AG04449 (cell line): ENCODE results near the gene TNRC6B.

ENCODE experiments used
- CTCF ChIA-PET: fragments of 350-600 bp; formaldehyde crosslinking; extraction: SDS; loops from one replicate; lab custom pipeline; 2021; ENCODE audit warnings: antibody characterized with exemption; lab: Yijun Ruan, JAX
- POLR2A ChIA-PET: fragments of 400-600, 350-600 bp; formaldehyde crosslinking; extraction: SDS; loops from one replicate; lab custom pipeline; 2020; ENCODE audit warnings: antibody characterized with exemption, inconsistent platforms; lab: Yijun Ruan, JAX
- DNase-seq: peaks from one replicate; pipeline ENCODE4 v3.0.0-alpha.2; 2010; ENCODE audit warnings: low read depth, low spot score
- H3K4me3 ChIP-seq: 2 replicates; pipeline ENCODE4 v1.5.1; 2011; ENCODE audit warnings: low read depth, mild to moderate bottlenecking, control low read depth, low read length
- CTCF ChIP-seq: IDR thresholded peaks from one replicate; pipeline ENCODE4 v1.5.1; 2011; ENCODE audit warnings: mild to moderate bottlenecking, moderate library complexity, low read length, control low read depth, inconsistent platforms; ENCODE audit not compliant: insufficient read depth; ENCODE audit errors: missing control alignments

TNRC6B gene

GRCh38 chr22:40361100-40361499 lies 183.4 kb downstream of the TNRC6B start:
- DNase-seq: no peak
- CTCF ChIA-PET: interaction anchor here (1.7 to 7.5 kb wide), 2 partner anchors 9 to 13 kb away, joined by 6 to 45 read pairs; no protein-coding TSS in a partner anchor
- POLR2A ChIA-PET: no interaction called here
- H3K4me3 ChIP-seq: no peak overlapping the region
- no peak for TF ChIP-seq CTCF

- TF ChIP-seq CTCF: no peak
Measured at GRCh38 chr22:40363059-40363458, 185.3 kb downstream of the TNRC6B start.

GRCh38 chr22:40364431-40364830 lies 186.7 kb downstream of the TNRC6B start:
- no peak for DNase-seq
- POLR2A ChIA-PET: interaction anchor here (0.6 kb wide), 1 partner anchor 1050 kb away, joined by 3 read pairs; no protein-coding TSS in a partner anchor
- no peak overlapping the region for H3K4me3 ChIP-seq
- CTCF ChIA-PET: interaction anchor here (7.5 kb wide), 1 partner anchor 16 kb away, joined by 45 read pairs; no protein-coding TSS in a partner anchor
- TF ChIP-seq CTCF: no peak

More at GRCh38 chr22:40363059-40363458, 185.3 kb downstream of the TNRC6B start:
- no peak overlapping the region for H3K4me3 ChIP-seq
- DNase-seq: peak; percentile 80
- ChIA-PET CTCF (interaction anchor here (7.5 kb wide), 1 partner anchor 15 kb away, joined by 45 read pairs; no protein-coding TSS in a partner anchor), POLR2A (interaction anchor here (1.8 kb wide), 1 partner anchor 17 kb away, joined by 5 read pairs; the partner anchor contains the start of gene ADSL)

- POLR2A ChIA-PET: no interaction called here
- DNase-seq: no peak
- TF ChIP-seq CTCF: no peak
- no peak overlapping the region for H3K4me3 ChIP-seq
- CTCF ChIA-PET: interaction anchor here (0.8 to 7.5 kb wide), 3 partner anchors 18 to 280 kb away, joined by 3 to 45 read pairs (median 5); no protein-coding TSS in a partner anchor
Measured at GRCh38 chr22:40366068-40366467, 188.3 kb downstream of the TNRC6B start.

- DNase-seq: no peak
- TF ChIP-seq CTCF: no peak
- ChIA-PET CTCF (interaction anchor here (0.8 to 1.2 kb wide), 2 partner anchors 11 to 16 kb away, joined by 3 read pairs; no protein-coding TSS in a partner anchor), POLR2A (no interaction called here)
- H3K4me3 ChIP-seq: no peak overlapping the region
Measured at GRCh38 chr22:40367342-40367741, 189.6 kb downstream of the TNRC6B start.

GRCh38 chr22:40368016-40368415 lies 190.3 kb downstream of the TNRC6B start:
- no peak for TF ChIP-seq CTCF
- ChIA-PET CTCF (interaction anchor here (0.8 to 1.2 kb wide), 2 partner anchors 11 to 15 kb away, joined by 3 read pairs; no protein-coding TSS in a partner anchor), POLR2A (no interaction called here)
- no peak overlapping the region for H3K4me3 ChIP-seq
- DNase-seq: no peak
